GM10248 (cell line): ENCODE results near the gene ZNF804B.

Experiments used
- CTCF ChIA-PET: fragments of 300-600 bp; sonication (Branson Sonifier 250); formaldehyde crosslinking; extraction: SDS; loops from one replicate; lab custom pipeline; 2021; ENCODE audit warnings: antibody characterized with exemption; lab: Yijun Ruan, JAX
- POLR2A ChIA-PET: fragments of 350-650 bp; sonication (Branson Sonifier 250); formaldehyde crosslinking; extraction: SDS; loops from one replicate; lab custom pipeline; 2020; ENCODE audit warnings: antibody characterized with exemption; lab: Yijun Ruan, JAX
- DNase-seq: peaks from one replicate; pipeline ENCODE4 v3.0.0; 2012; ENCODE audit errors: extremely low spot score
- TF ChIP-seq, protein P1 (sequence below): IDR thresholded peaks from 2 replicates; pipeline ENCODE4 v1.5.1; 2012; ENCODE audit warnings: mild to moderate bottlenecking, low read depth; ENCODE audit errors: extremely low read depth, missing control alignments, control extremely low read depth

The ZNF804B gene

DNA sequence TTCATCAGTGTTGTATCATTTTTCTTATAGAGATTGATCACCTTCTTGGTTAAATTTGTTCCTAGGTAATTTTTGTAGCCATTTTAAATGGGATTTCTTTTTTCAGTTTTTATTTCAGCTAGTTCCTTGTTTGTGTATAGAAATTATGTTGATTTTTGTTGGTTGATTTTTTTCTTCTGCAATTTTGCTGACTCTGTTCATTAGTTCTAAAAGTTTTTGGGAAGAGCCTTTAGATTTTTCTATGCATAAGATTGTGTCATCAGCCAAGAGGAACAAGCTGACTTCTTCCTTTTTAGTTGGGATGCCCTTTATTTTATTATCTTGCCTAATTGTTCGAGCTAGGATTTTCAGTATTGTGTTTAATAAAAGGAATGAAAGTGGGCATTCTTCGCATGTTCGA lies 258.2 kb downstream of the ZNF804B start:
- TF ChIP-seq, protein P1, sequence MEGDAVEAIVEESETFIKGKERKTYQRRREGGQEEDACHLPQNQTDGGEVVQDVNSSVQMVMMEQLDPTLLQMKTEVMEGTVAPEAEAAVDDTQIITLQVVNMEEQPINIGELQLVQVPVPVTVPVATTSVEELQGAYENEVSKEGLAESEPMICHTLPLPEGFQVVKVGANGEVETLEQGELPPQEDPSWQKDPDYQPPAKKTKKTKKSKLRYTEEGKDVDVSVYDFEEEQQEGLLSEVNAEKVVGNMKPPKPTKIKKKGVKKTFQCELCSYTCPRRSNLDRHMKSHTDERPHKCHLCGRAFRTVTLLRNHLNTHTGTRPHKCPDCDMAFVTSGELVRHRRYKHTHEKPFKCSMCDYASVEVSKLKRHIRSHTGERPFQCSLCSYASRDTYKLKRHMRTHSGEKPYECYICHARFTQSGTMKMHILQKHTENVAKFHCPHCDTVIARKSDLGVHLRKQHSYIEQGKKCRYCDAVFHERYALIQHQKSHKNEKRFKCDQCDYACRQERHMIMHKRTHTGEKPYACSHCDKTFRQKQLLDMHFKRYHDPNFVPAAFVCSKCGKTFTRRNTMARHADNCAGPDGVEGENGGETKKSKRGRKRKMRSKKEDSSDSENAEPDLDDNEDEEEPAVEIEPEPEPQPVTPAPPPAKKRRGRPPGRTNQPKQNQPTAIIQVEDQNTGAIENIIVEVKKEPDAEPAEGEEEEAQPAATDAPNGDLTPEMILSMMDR: no peak
- DNase-seq: no peak
- ChIA-PET CTCF (interaction anchor here (1.4 kb wide), 1 partner anchor 10 kb away, joined by 3 read pairs; no protein-coding TSS in a partner anchor), POLR2A (no interaction called here)

DNA sequence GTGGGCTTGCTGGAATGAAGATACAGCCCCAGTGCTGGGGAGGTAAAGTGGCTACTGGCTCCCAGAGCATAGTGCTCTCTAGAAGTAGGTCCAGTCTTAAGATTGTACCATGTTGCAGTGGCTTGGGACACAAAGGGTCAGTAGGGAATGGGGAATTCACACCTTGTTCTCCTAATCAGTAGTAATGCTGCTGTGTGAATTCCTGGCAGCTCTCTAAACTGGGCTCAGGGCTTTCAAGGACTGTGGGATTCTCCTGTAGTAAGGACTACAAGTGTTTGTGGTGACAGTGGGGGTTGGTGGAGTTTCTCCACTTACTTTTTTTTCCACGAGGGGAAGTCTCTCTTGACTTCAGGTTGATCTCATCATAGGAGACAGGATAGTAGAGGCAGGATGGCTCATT lies 262.2 kb downstream of the ZNF804B start:
- CTCF ChIA-PET: no interaction called here
- no peak for DNase-seq
- TF ChIP-seq, protein P1: no peak
- POLR2A ChIA-PET: no interaction called here

DNA sequence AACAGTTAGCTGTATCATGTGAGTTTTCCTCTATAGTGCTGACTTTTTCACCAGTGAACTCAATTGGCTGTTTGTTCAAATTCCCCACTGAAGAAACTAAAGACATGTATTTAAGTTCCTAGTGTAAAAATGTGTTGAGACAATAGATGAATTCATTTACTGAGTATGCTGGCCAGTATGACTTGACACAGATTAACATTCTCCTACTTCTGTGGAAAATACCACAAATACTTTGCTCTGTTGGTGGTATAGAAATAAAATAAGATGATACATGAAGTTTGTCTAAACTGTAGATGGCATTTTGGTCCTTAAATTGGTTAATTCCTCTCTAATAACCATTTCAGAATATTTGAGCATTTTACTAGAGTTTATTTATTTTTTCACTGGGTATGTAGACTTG lies 263.7 kb downstream of the ZNF804B start:
- CTCF ChIA-PET: interaction anchor here (1.4 kb wide), 2 partner anchors 16 to 20 kb away, joined by 3 to 4 read pairs; no protein-coding TSS in a partner anchor
- POLR2A ChIA-PET: no interaction called here
- TF ChIP-seq, protein P1: no peak
- no peak for DNase-seq

DNA sequence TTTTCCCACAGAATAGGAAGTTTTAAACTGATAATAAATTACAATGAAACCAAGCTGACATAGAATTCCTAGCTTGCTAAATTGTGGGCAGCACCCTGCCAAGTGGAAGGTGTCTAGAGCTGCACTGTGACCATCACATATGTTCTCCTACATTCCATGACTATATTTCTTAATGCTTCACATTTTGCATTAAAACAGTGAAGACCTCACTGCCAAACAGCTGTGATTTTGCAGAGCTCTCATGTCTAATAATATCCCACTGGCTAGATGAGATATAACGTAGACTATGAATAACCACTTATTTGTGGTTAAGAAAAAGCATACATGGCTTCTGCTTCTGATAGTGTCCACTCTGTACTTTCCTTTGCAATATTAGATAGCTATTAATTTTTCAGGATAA lies 264.4 kb downstream of the ZNF804B start:
- TF ChIP-seq, protein P1: no peak
- DNase-seq: no peak
- ChIA-PET POLR2A (no interaction called here), CTCF (interaction anchor here (1.4 kb wide), 2 partner anchors 17 to 21 kb away, joined by 3 to 4 read pairs; no protein-coding TSS in a partner anchor)

DNA sequence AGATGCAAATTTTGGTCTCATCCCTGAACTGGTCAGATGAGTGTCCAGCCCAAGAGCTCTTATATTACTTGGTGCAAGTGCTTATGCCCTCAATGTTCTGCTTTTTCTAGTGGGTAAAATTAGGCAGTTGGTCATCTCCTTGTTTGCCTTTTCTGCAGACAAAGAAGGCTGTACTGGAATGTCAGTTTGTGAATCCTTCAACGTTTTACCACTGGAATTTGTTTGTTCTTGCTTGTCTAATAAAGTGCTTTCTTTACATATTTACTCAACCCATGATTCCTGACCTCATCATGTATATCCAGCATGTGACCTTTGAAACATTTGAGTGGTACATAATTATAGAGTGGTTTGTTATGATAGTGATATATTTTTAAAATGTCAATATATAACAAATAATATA lies 268.3 kb downstream of the ZNF804B start:
- DNase-seq: no peak
- POLR2A ChIA-PET: no interaction called here
- CTCF ChIA-PET: interaction anchor here (1.0 to 1.4 kb wide), 2 partner anchors 10 to 45 kb away, joined by 3 read pairs; no protein-coding TSS in a partner anchor

DNA sequence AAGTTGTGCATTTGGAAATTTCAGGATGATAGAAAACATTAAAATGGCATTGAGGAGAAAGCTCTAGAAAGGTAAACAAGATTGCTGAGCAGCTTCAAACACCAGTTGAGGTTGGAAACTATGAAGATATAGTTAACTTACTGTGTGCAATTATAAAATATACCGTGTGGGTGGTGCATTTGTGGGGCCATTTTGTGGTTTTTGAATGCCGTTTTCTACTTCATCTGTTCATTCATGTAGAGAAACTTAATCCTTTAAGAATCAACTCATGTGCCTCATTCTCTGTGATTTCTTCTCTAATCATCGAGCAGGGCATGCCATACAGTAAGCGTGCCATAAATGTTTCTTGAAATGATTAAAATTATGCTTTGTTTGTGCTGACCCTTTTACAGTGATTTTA lies 268.8 kb downstream of the ZNF804B start:
- no peak for DNase-seq
- TF ChIP-seq, protein P1: no peak
- ChIA-PET POLR2A (no interaction called here), CTCF (interaction anchor here (1.4 kb wide), 1 partner anchor 44 kb away, joined by 3 read pairs; no protein-coding TSS in a partner anchor)

More for the DNA sequence above, 268.3 kb downstream of the ZNF804B start:
- TF ChIP-seq, protein P1: no peak

DNA sequence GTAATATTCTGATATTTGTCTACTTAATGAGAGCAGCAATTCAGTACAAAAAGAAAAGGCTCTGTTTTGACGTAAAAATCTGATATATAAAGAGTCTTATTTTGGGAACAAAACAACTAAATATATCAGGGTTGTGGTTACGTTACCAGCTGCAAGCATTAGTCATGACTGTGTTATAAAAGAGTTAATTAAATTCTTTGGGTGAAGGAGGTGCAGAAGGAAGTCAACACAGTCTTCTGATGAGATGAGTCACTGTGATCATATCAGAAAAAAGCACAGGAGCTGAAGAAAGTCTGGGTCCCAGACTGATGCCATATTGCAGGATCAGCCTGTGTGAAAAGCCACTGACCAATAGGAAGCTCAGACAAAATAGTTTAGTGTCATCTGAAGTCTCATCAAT lies 270.4 kb downstream of the ZNF804B start:
- TF ChIP-seq, protein P1: no peak
- DNase-seq: no peak
- ChIA-PET CTCF (interaction anchor here (1.0 to 1.2 kb wide), 2 partner anchors 10 to 11 kb away, joined by 3 read pairs; no protein-coding TSS in a partner anchor), POLR2A (no interaction called here)
